PFSK-1 (cell line): Measurements from ENCODE around the gene CASD1.

Experiments used
- POLR2AphosphoS5 ChIP-seq: IDR thresholded peaks from 2 replicates; pipeline ENCODE4 v1.6.1; 2012; ENCODE audit warnings: low read depth, mild to moderate bottlenecking, control low read depth, low read length, moderate library complexity
- SIN3A ChIP-seq: IDR thresholded peaks from 2 replicates; pipeline ENCODE4 v1.6.1; 2012; ENCODE audit warnings: mild to moderate bottlenecking, low read length, moderate library complexity, borderline replicate concordance; ENCODE audit not compliant: insufficient read depth
- TAF1 ChIP-seq: IDR thresholded peaks from 2 replicates; pipeline ENCODE4 v1.6.1; 2012; ENCODE audit warnings: low read length, control low read depth, borderline replicate concordance; ENCODE audit not compliant: insufficient read depth
- TF ChIP-seq, protein P1 (sequence below), 2 experiments: IDR thresholded peaks; 2 replicates each; pipeline versions ENCODE4 v1.6.1 to v1.8.0; 2011 to 2012; ENCODE audit warnings: low read depth in 2 of 2, low read length in 2 of 2, control low read depth in 1 of 2, inconsistent platforms in 1 of 2, mild to moderate bottlenecking in 1 of 2, moderate library complexity in 1 of 2; ENCODE audit not compliant: insufficient read depth in 1 of 2

DNA sequence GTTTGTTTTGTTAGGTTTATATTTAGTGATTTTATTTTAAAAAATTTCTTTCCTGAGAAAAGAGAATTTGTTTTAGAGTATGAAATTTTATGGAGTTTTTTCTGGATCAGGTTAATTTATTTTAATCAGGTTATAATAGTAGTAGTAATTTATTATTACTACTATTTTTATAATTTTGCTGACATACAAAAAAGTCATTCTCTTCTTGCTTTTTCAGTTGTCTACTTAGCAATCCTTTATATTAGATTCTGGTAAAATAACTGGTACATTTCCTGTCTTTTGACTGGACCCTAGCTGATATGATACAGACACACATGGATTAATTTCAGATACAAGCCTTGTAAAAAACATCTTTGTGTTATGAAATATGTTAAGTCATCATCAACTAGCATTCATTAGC lies 5.3 kb downstream of the CASD1 start:
- no peak for TF ChIP-seq POLR2AphosphoS5
- TF ChIP-seq, protein P1, sequence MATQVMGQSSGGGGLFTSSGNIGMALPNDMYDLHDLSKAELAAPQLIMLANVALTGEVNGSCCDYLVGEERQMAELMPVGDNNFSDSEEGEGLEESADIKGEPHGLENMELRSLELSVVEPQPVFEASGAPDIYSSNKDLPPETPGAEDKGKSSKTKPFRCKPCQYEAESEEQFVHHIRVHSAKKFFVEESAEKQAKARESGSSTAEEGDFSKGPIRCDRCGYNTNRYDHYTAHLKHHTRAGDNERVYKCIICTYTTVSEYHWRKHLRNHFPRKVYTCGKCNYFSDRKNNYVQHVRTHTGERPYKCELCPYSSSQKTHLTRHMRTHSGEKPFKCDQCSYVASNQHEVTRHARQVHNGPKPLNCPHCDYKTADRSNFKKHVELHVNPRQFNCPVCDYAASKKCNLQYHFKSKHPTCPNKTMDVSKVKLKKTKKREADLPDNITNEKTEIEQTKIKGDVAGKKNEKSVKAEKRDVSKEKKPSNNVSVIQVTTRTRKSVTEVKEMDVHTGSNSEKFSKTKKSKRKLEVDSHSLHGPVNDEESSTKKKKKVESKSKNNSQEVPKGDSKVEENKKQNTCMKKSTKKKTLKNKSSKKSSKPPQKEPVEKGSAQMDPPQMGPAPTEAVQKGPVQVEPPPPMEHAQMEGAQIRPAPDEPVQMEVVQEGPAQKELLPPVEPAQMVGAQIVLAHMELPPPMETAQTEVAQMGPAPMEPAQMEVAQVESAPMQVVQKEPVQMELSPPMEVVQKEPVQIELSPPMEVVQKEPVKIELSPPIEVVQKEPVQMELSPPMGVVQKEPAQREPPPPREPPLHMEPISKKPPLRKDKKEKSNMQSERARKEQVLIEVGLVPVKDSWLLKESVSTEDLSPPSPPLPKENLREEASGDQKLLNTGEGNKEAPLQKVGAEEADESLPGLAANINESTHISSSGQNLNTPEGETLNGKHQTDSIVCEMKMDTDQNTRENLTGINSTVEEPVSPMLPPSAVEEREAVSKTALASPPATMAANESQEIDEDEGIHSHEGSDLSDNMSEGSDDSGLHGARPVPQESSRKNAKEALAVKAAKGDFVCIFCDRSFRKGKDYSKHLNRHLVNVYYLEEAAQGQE (IDR thresholded peaks at IDR 0.05; ENCODE audit: insufficient read depth in 1 of 2, low read depth in 2 of 2, low read length in 2 of 2) = no peak
- TF ChIP-seq TAF1 = no peak
- no peak for TF ChIP-seq SIN3A
